Activated CD4-positive, alpha-beta T cell treated with anti-CD3 and anti-CD28 coated beads for 24 hours (primary cell): Measurements from ENCODE around the gene HMCN1.

Source experiments
- DNase-seq, 2 donors: peaks; one replicate each; pipeline ENCODE4 v3.0.0-alpha.2; 2020; ENCODE audit warnings: low read depth in 2 of 2

The HMCN1 gene

GRCh38 chr1:185966471-185966870 is 232.3 kb downstream of the HMCN1 start:
- DNase-seq: no peak

DNA sequence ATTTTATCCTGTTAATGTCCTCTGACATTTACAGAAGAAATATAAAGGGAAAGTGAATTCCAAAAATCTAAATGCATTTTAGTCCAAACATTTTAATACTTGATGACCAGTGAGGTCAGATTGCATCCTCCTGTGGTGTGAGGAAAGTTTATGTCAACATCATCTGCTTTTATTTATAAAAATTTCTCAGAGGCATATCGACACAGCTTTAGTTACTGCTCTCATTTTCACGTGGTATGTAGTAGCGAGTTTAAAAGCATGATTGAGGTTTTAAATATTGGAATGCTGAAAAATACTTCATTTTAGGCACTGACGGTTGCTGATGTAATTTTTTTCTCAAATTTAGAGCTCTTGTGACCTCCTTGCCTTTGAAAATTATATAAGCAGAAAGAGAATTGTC is 234.8 kb downstream of the HMCN1 start:
- DNase-seq: no peak

DNA sequence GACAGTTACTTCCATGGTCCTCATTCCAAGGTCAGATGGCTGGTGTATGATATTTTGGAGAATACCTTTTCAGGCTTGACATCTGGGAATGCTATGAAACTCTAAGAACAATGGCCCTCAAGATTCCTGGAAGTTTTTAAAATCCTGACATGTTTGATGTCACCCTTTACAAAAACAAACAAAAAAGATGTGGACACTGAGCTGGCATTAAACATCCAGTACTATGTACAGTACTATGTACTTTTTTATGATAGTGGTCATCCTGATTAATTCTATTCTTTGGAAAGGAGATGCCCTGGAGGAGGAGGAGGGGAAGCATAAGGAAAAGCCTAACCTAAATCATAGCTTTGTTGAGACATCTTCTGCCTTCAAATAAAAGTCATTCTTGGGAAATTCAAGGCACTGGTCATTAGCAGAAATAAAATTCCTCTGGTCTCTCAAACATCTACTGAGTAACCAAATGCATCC is 235.4 kb downstream of the HMCN1 start:
- DNase-seq: no peak

- DNase-seq: no peak
Observed at GRCh38 chr1:185971688-185972087, 237.5 kb downstream of the HMCN1 start.

- DNase-seq: no peak
Observed at GRCh38 chr1:185972096-185972850, 238.1 kb downstream of the HMCN1 start.

DNA sequence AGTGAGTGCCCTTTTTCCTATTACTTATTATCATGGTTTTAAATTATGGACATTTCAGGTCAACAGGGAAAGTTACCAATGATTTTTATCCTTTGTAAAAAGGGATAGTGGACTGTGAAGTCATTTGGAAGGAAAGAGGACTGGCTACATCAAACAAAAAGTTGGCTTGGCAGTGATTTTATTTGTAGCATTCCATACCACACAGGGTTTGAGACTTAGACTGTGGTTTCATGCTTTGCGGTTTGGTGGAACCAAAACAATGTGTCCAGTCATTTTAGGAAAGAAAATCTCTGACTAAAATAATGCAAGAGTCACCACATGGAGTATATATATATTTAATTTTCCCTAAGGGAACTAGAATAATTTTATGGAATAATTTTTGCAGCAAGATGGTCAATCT is 239.5 kb downstream of the HMCN1 start:
- no peak for DNase-seq

- no peak for DNase-seq
Observed at GRCh38 chr1:185974367-185975170, 240.4 kb downstream of the HMCN1 start.

GRCh38 chr1:185980891-185981290 is 246.7 kb downstream of the HMCN1 start:
- DNase-seq: no peak

DNA sequence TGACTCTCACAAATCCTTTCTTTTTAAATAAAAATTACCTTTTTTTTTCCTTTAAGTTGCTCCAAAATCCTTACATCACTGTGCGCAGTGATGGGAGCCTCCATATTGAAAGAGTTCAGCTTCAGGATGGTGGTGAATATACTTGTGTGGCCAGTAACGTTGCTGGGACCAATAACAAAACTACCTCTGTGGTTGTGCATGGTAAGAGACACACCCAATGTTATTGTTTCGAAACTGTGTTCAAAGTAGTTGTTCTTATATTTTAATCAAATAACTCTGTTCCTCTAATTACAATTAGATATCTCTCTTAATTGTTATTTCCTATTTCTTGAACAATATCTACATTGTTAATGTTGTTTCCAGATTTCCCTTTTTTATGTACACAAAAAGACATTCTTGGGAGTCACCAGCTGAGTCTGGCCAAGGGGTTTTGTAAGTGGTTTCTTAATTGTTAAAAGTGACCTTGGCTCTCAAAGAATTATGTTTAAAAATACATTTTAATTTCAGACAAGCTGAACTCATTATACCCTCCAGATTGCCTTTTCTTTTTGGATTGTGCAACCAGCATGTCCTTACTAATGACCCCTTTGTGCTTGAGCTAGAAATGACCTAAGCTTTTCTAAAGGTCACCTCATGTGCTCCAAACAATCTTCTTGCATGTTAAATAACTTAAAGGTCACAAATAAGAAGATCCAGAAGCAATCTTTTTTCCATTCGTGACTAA is 250.1 kb downstream of the HMCN1 start:
- no peak for DNase-seq

DNA sequence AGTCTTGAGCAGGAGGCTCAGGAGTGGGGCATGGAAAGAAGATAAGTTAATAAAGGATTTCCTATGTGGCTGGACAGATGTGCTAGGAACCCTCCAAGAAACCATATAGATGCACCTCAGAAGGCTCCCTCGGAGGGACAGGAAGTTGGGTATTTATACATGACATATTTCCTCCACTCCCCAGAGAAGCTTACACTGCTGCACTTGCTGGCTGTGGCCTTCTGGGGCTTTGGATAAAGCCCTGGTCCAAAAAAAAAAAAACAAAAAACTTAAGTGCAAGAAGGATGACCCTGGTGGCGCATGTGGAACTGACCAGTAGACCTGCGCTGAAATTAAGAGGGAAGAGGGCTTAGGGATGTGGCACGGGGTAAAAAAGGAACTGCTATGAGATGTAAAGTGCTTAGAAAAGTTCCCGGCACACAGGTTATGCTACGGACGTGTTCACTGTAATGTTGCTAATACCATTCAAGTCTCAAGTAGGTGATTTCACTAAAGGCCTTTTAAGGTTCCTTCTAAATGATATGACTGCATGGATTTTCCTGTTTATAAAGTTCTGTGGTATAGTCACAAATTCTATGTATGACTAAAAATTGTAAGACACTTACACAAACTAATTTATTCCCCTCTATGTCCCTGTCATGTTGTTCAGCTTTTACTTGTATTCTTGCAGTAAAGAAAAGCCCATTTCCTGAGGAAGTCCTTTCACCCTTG is 253.6 kb downstream of the HMCN1 start:
- DNase-seq: no peak

DNA sequence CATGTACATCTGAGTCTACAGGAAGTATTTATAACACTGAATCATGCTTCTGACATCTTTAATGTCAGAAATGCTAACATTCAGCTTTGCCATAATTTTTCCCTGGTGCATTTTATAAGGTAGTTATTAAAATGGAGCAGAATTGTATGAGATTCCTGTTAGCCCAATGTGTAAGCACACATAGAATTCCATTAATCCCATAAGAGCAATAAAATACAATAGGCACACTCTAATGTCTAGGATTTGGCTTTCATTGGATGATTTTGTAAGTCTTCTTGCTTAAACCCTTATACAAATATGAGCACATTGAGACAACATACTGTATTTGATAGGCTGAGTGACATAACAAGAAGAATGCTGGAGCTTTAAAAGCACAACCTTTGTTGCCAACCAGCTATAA is 256.4 kb downstream of the HMCN1 start:
- DNase-seq: no peak

DNA sequence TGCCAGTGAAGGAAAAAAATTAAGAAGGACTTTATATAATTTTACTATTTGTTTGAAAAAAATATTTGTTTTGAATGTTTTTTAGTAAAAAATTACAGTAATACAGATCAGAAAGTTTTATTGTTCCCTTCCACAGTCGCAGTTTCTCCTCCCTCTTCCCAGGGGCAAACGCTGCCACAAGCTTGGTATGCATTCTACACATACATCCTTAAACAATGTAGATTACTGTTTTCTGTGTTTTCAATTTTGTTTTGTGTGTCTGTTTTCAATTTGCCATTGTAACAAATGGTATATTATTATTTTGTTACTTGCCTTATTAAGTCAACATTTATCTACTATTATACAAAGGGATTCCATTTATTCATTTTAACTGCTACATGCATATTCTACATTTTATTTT is 257.1 kb downstream of the HMCN1 start:
- no peak for DNase-seq

- no peak for DNase-seq
Observed at GRCh38 chr1:185996211-185996610, 262.0 kb downstream of the HMCN1 start.

- DNase-seq: no peak
Observed at GRCh38 chr1:185998391-185998790, 264.2 kb downstream of the HMCN1 start.

GRCh38 chr1:186002406-186002805 is 268.2 kb downstream of the HMCN1 start:
- no peak for DNase-seq

- DNase-seq: no peak
Observed at GRCh38 chr1:186009039-186009737, 275.0 kb downstream of the HMCN1 start.

DNA sequence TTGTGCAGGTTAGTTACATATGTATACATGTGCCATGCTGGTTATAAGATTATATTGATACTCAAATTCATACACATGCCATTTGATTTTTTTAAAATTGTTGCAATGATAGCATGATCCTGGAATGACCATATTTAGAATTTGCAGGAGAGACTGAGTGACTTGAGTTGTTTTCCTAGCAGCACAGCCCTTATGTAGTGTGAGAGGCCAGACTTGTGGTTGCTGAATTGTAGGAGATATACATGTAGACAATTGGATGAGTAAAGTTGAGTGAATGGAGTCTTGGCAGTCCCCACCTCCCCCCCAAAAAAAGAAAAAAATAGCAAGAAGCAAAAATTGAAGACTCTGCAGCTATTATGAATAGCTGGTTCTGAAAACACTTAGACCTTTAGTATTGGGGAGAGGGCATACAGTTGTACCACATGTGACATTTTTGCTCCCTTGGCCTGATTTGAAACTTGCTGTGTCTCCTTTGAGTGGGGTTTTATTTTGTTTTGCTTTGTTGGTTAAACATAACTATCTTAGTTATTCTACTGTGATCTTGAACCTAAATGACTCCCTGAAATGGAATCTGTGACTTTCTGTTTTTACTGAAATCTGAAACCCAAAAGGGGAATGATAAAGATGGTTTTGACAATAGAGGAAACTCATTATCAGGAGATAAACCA is 280.3 kb downstream of the HMCN1 start:
- DNase-seq: no peak

GRCh38 chr1:186016856-186017255 is 282.7 kb downstream of the HMCN1 start:
- DNase-seq: no peak

DNA sequence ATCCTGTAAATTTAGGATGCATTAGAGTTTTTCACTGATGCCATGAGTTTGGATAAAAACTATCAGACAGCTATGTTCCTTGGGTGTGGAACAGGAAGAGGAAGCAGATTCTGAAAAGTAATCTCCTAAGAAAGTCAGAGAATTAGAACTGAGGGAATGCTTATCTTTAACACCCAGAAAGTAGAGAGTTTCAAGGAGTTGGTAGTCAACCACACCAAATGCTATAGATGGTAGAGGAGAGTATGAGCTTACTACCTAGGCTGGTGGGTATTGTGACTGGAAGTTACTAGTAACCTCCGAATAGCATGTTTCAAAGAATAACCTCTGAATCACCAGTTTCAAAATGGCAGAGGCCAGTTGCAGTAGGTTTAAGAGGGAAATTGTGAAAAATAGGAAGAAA is 288.0 kb downstream of the HMCN1 start:
- DNase-seq: no peak

- no peak for DNase-seq
Observed at GRCh38 chr1:186026946-186027345, 292.8 kb downstream of the HMCN1 start.

DNA sequence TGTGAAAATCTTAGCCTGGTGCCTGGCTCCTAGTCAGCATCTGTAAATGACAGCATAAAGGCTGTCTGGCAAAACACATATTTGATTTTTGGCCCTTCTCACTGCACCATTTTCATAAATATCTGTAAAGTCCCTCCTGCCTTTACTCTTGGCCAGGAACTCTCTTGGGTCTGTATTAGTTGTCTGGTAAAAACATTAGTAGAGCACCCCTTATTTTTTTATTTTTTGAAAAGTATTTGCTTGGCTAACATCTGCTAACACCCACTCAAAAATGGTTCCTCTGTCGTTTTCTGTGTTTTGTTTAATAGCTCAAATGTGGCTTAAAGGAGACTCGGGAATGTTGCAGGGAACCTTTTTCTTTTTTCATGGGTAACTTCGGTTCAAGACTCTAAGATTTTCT is 293.4 kb downstream of the HMCN1 start:
- DNase-seq: no peak
